Stomach (tissue), 9 donors: Measurements from ENCODE around the gene MRPL14. TPM values are rescaled to one million over a fixed set of nuclear protein-coding genes. Genes with fewer than 3 reads are reported as not detected.
"Not testable (repeated sequence)": the region's sequence is repeated elsewhere in the genome, so short reads cannot be mapped to it uniquely, and the experiment has no call there.

Experiments
- DNase-seq, 2 donors: peaks; one replicate each; pipeline versions ENCODE4 v3.0.0 to v3.0.0-alpha.2; 2013 to 2019
- H3K27ac ChIP-seq, 5 donors: fragments of 200-600 bp in 4 of 5; sonication (generic) in 4 of 5; one replicate each; pipeline ENCODE4 v1.5.1; 2013 to 2019; ENCODE audit warnings: mild to moderate bottlenecking in 1 of 5, moderate library complexity in 1 of 5
- H3K27me3 ChIP-seq, 3 donors: fragments of 200-600 bp; sonication (generic); one replicate each; pipeline ENCODE4 v1.5.1; 2017 to 2019; ENCODE audit warnings: mixed run types in 1 of 3
- H3K36me3 ChIP-seq, 4 donors: fragments of 200-600 bp; sonication (generic); 1 replicate in 3 of 4; 2 replicates in 1 of 4; pipeline ENCODE4 v1.5.1; 2016 to 2019
- H3K4me1 ChIP-seq, 4 donors: fragments of 200-600 bp; sonication (generic); one replicate each; pipeline ENCODE4 v1.5.1; 2016 to 2019
- H3K4me3 ChIP-seq, 4 donors: fragments of 200-600 bp; sonication (generic) in 3 of 4; one replicate each; pipeline ENCODE4 v1.5.1; 2016 to 2019; ENCODE audit warnings: mild to moderate bottlenecking in 1 of 4
- H3K9me3 ChIP-seq, 4 donors: fragments of 200-600 bp; sonication (generic); one replicate each; pipeline ENCODE4 v1.5.1; 2016 to 2019
- EP300 ChIP-seq: sonication (generic); formaldehyde crosslinking; IDR thresholded peaks from one replicate; pipeline ENCODE4 v1.6.1; 2017; ENCODE audit warnings: antibody characterized with exemption
- POLR2A ChIP-seq, 4 donors: fragments of 450-650 bp; IDR thresholded peaks; one replicate each; pipeline ENCODE4 v1.6.1; 2016; ENCODE audit warnings: antibody characterized with exemption in 4 of 4, control low read depth in 2 of 4, mild to moderate bottlenecking in 1 of 4, moderate library complexity in 1 of 4
- POLR2AphosphoS5 ChIP-seq, 3 donors: sonication (generic); formaldehyde crosslinking; IDR thresholded peaks; one replicate each; pipeline ENCODE4 v1.6.1; 2016; ENCODE audit warnings: antibody characterized with exemption in 3 of 3
- WGBS, 5 donors: extraction: QIAGEN DNeasy Blood & Tissue Kit in 3 of 5; methylation state at CpG; one replicate each; pipeline versions ENCODE4 v1.1.5 to v1.1.7; 2013 to 2018; 5-methylcytosine and 5-hydroxymethylcytosine counted together
- intact Hi-C: fragments of 100-400 bp; cut with DNase I; formaldehyde crosslinking; loops from one replicate; pipeline ENCODE4 v1.15.1; 2023; ENCODE audit warnings: low total_unique reads
- polyA plus RNA-seq, 3 donors: library from polyadenylated mRNA; stranded (reverse); fragments of 200-250 nt; gene quantifications; one replicate each; pipeline ENCODE4 v1.2.3, GENCODE V29; 2013
- total RNA-seq, 5 donors: library from RNA; depleted of rRNA; stranded (reverse); fragments of >200 nt; gene quantifications; one replicate each; pipeline versions ENCODE4 v1.1.0 to v1.2.3, GENCODE V29; 2014 to 2016
- TF ChIP-seq, protein P1 (sequence below), 7 experiments: fragments of 450-650 bp in 4 of 7; fragments of 200-600 bp in 3 of 7; sonication (generic) in 3 of 7; IDR thresholded peaks; one replicate each; pipeline ENCODE4 v1.5.1; 2016 to 2019; ENCODE audit warnings: antibody characterized with exemption in 7 of 7, control low read depth in 2 of 7, mild to moderate bottlenecking in 1 of 7
- donor health status: healthy with polysubstance abuse.
- donor health status: Bipolar disorder and iron deficiency.
- donor health status: healthy.

MRPL14 gene
- total and polyA plus RNA-seq, 8 donors, result 17.0 to 82.3 (median 57.0) TPM

DNA sequence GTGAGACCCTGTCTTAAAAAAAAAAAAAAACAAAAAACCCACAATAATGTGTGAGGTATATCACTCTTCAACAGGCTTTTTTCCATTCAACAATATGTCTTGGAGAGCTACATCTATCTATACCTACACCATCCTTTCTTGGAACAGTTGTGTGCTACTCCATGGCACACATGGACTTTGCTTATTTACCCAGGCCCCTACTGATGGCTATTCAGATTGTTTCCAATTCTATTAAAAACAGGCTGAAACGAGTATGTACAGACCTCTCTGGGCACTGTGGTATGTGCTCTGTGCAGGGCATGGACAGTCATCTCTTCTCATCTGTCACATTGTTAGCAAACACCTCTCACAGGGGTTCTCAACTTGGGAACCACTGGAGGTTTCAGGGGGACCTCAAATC lies 28.1 kb downstream of the MRPL14 start:
- intact Hi-C loops, result loop anchor here (5.0 kb wide), 1 partner anchor 53 kb away; no protein-coding TSS in a partner anchor
- H3K27me3 ChIP-seq, result no peaks in the 10 kb centered on the region

DNA sequence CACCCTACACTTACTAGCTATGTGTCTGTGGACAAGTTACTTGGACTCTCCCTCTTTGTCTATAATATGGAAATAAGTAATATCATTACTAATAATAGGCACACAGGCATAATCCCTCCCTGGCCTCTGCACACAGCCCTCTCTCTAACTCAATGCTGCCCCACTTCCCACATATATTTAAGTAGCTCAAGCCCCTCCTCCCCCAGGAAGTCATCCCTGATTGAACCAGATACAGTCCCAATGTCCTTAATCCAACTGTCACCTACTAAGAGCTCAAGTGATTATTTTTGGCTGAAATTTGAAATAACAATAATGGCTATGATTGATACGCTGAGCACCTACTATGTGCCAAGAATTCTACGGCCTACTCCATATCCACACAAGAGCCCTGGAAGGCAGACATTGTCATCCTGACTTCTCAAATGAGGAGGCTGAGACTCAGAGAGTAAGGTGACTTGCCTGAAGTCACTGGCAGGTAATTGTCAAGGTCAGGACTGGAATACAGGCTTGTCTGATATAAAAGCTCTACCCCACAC lies 29.4 kb downstream of the MRPL14 start:
- 44 to 98% (median 65%) methylated on average over 2 of the region's 2 CpGs for WGBS, 5 donors
- no peak overlapping the region for H3K27ac ChIP-seq
- H3K4me1 ChIP-seq, result peaks cover 5 to 27% (median 10%) of the 10 kb centered on the region in 4 donors
- intact Hi-C loops, result loop anchor here (5.0 kb wide), 1 partner anchor 54 kb away; no protein-coding TSS in a partner anchor
- H3K27me3 ChIP-seq, result no peaks in the 10 kb centered on the region
- TF ChIP-seq EP300 (no peak), POLR2A (IDR thresholded peaks at IDR 0.05) (no peak), POLR2AphosphoS5 (IDR thresholded peaks at IDR 0.05) (no peak)
- TF ChIP-seq, protein P1, sequence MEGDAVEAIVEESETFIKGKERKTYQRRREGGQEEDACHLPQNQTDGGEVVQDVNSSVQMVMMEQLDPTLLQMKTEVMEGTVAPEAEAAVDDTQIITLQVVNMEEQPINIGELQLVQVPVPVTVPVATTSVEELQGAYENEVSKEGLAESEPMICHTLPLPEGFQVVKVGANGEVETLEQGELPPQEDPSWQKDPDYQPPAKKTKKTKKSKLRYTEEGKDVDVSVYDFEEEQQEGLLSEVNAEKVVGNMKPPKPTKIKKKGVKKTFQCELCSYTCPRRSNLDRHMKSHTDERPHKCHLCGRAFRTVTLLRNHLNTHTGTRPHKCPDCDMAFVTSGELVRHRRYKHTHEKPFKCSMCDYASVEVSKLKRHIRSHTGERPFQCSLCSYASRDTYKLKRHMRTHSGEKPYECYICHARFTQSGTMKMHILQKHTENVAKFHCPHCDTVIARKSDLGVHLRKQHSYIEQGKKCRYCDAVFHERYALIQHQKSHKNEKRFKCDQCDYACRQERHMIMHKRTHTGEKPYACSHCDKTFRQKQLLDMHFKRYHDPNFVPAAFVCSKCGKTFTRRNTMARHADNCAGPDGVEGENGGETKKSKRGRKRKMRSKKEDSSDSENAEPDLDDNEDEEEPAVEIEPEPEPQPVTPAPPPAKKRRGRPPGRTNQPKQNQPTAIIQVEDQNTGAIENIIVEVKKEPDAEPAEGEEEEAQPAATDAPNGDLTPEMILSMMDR (IDR thresholded peaks at IDR 0.05), result no peak
- DNase-seq, result no peak
- H3K4me3 ChIP-seq, result no peak overlapping the region
- H3K36me3 ChIP-seq, result peaks cover 0 to 19% (median 9%) of the 10 kb centered on the region in 4 donors
- no peaks in the 10 kb centered on the region for H3K9me3 ChIP-seq

More for the DNA sequence above, 28.1 kb downstream of the MRPL14 start:
- WGBS, 5 donors, result 20 to 40% (median 38%) methylated on average over 1 of the region's 1 CpG
- H3K4me1 ChIP-seq, result peaks cover 5 to 30% (median 10%) of the 10 kb centered on the region in 4 donors
- no peak overlapping the region for H3K27ac ChIP-seq
- no peaks in the 10 kb centered on the region for H3K9me3 ChIP-seq
- peaks cover 0 to 25% (median 16%) of the 10 kb centered on the region in 4 donors for H3K36me3 ChIP-seq
- TF ChIP-seq POLR2A (IDR thresholded peaks at IDR 0.05) (no peak), POLR2AphosphoS5 (IDR thresholded peaks at IDR 0.05) (no peak), EP300 (no peak)
- TF ChIP-seq, protein P1 (IDR thresholded peaks at IDR 0.05), result no peak
- DNase-seq, result no peak
- no peak overlapping the region for H3K4me3 ChIP-seq

DNA sequence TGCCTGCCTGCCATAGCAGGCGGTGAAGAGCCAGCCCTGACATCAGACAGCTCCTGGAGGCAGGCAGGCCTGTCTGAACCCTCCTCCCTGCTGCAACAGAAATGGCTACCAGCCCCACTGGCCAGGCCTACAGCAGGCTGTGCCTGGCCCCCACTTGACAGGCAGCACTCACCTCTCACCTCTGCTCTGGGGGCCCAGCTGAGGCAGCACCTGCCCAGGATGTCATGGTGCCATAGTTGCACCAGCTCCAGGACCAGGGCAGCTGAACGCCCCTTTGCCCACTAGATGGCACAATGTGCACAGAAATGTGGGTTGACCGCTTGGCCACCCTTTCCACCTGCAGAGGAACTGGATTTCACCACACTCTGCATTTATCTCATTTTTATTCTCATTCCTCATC lies 30.6 kb downstream of the MRPL14 start:
- 34 to 44% (median 37%) methylated on average over 3 of the region's 3 CpGs for WGBS, 5 donors
- peak; percentile 83 to 94 for DNase-seq
- no peaks in the 10 kb centered on the region for H3K9me3 ChIP-seq
- TF ChIP-seq POLR2AphosphoS5 (IDR thresholded peaks at IDR 0.05), result peak in 1 of 3 donors; percentile 79
- no peak for TF ChIP-seq EP300
- TF ChIP-seq, protein P1 (IDR thresholded peaks at IDR 0.05), result peak in 5 of 7 experiments; percentile 68 to 83 (median 81)
- H3K4me1 ChIP-seq, result peaks cover 5 to 27% (median 10%) of the 10 kb centered on the region in 4 donors
- H3K27ac ChIP-seq, result no peak overlapping the region
- H3K4me3 ChIP-seq, result no peak overlapping the region
- H3K27me3 ChIP-seq, result no peaks in the 10 kb centered on the region
- intact Hi-C loops, result loop anchor here (5.0 kb wide), 1 partner anchor 56 kb away; no protein-coding TSS in a partner anchor
- H3K36me3 ChIP-seq, result peaks cover 0 to 19% (median 9%) of the 10 kb centered on the region in 4 donors

DNA sequence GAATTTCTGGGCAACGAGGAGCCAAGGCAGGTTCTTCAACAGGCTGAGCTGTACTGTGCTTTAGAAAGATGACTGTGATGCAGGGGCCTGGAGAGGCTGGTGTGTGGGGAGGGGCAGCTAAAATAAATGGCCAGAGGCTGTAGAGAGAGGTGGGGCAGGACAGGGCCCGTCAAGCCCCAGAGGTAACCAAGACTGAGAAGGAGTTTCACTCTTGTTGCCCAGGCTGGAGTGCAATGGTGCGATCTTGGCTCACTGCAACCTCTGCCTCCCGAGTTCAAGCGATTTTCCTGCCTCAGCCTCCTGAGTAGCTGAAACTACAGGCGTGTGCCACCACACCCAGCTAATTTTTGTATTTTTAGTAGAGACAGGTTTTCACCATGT lies 32.0 kb downstream of the MRPL14 start:
- H3K27me3 ChIP-seq, H3K4me3 ChIP-seq, DNase-seq, H3K9me3 ChIP-seq: not testable (repeated sequence)
- Histone ChIP-seq H3K27ac (peak overlapping the region in 3 of 5 donors; percentile 28 to 49 (median 30)), H3K36me3 (peaks cover 0 to 14% (median 8%) of the 10 kb centered on the region in 4 donors), H3K4me1 (peaks cover 5 to 22% (median 7%) of the 10 kb centered on the region in 4 donors)
- intact Hi-C loops, result loop anchor here (5.0 kb wide), 1 partner anchor 57 kb away; no protein-coding TSS in a partner anchor
- 67 to 76% (median 71%) methylated on average over 3 to 6 of the region's 6 CpGs for WGBS, 5 donors
